HCT116 (cell line): ENCODE results near the gene DDX1.

Experiments
- JUND ChIP-seq: IDR thresholded peaks from 2 replicates; pipeline ENCODE4 v1.6.1; 2012
- POLR2A ChIP-seq: IDR thresholded peaks from 2 replicates; pipeline ENCODE4 v1.7.0; 2011; ENCODE audit warnings: borderline replicate concordance; ENCODE audit not compliant: insufficient read depth, insufficient read length; ENCODE audit errors: extremely low read depth
- RAD21 ChIP-seq: IDR thresholded peaks from 2 replicates; pipeline ENCODE4 v1.6.1; 2012; ENCODE audit warnings: low read depth, mild to moderate bottlenecking
- SIN3A ChIP-seq: IDR thresholded peaks from 2 replicates; pipeline ENCODE4 v1.6.1; 2012; ENCODE audit warnings: low read depth
- TCF7L2 ChIP-seq: IDR thresholded peaks from 2 replicates; pipeline ENCODE4 v1.7.0; 2011; ENCODE audit warnings: borderline replicate concordance, inconsistent platforms; ENCODE audit not compliant: insufficient read depth, insufficient read length; ENCODE audit errors: extremely low read depth
- TF ChIP-seq, protein P1 (sequence below), 3 experiments: fragments of 200-600 bp in 1 of 3; sonication (generic) in 1 of 3; IDR thresholded peaks in 2 of 3; conservative IDR thresholded peaks in 1 of 3; 2 replicates each; pipeline ENCODE4 v1.5.1; 2012 to 2017; ENCODE audit warnings: low read depth in 2 of 3, low read length in 2 of 3, antibody characterized with exemption in 1 of 3, borderline replicate concordance in 1 of 3, control low read depth in 1 of 3, mild to moderate bottlenecking in 1 of 3, mixed read lengths in 1 of 3, mixed run types in 1 of 3, moderate library complexity in 1 of 3; ENCODE audit not compliant: insufficient read depth in 1 of 3
- TF ChIP-seq, protein P2 (sequence below): IDR thresholded peaks from 2 replicates; pipeline ENCODE4 v1.6.1; 2012
- TF ChIP-seq, protein P3 (sequence below): IDR thresholded peaks from 2 replicates; pipeline ENCODE4 v1.6.1; 2011; ENCODE audit warnings: mild to moderate bottlenecking, low read length, moderate library complexity; ENCODE audit not compliant: insufficient replicate concordance; ENCODE audit errors: extremely low read depth

- TF ChIP-seq, protein P1, sequence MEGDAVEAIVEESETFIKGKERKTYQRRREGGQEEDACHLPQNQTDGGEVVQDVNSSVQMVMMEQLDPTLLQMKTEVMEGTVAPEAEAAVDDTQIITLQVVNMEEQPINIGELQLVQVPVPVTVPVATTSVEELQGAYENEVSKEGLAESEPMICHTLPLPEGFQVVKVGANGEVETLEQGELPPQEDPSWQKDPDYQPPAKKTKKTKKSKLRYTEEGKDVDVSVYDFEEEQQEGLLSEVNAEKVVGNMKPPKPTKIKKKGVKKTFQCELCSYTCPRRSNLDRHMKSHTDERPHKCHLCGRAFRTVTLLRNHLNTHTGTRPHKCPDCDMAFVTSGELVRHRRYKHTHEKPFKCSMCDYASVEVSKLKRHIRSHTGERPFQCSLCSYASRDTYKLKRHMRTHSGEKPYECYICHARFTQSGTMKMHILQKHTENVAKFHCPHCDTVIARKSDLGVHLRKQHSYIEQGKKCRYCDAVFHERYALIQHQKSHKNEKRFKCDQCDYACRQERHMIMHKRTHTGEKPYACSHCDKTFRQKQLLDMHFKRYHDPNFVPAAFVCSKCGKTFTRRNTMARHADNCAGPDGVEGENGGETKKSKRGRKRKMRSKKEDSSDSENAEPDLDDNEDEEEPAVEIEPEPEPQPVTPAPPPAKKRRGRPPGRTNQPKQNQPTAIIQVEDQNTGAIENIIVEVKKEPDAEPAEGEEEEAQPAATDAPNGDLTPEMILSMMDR (IDR thresholded peaks at IDR 0.05 in 2 of 3, conservative IDR thresholded peaks at IDR 0.05 in 1 of 3; ENCODE audit: borderline replicate concordance in 1 of 3, insufficient read depth in 1 of 3, low read depth in 2 of 3, low read length in 2 of 3), result no peak
- TF ChIP-seq, protein P2, sequence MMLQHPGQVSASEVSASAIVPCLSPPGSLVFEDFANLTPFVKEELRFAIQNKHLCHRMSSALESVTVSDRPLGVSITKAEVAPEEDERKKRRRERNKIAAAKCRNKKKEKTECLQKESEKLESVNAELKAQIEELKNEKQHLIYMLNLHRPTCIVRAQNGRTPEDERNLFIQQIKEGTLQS, result no peak
- TF ChIP-seq RAD21, result no peak
- no peak for TF ChIP-seq POLR2A
- no peak for TF ChIP-seq TCF7L2
- no peak for TF ChIP-seq JUND
- TF ChIP-seq, protein P3, sequence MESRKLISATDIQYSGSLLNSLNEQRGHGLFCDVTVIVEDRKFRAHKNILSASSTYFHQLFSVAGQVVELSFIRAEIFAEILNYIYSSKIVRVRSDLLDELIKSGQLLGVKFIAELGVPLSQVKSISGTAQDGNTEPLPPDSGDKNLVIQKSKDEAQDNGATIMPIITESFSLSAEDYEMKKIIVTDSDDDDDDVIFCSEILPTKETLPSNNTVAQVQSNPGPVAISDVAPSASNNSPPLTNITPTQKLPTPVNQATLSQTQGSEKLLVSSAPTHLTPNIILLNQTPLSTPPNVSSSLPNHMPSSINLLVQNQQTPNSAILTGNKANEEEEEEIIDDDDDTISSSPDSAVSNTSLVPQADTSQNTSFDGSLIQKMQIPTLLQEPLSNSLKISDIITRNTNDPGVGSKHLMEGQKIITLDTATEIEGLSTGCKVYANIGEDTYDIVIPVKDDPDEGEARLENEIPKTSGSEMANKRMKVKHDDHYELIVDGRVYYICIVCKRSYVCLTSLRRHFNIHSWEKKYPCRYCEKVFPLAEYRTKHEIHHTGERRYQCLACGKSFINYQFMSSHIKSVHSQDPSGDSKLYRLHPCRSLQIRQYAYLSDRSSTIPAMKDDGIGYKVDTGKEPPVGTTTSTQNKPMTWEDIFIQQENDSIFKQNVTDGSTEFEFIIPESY, result no peak
- TF ChIP-seq SIN3A, result no peak
Measured at GRCh38 chr2:15650616-15651366, 59.1 kb downstream of the DDX1 start.
